Loucy (cell line): ENCODE results near the gene PSMD10.

ENCODE experiments used
- EZH2phosphoT487 ChIP-seq: fragments of 200-600 bp; IDR thresholded peaks from 2 replicates; pipeline ENCODE4 v1.6.1; 2018; ENCODE audit warnings: antibody characterized with exemption, mild to moderate bottlenecking, moderate library complexity, borderline replicate concordance
- TF ChIP-seq, protein P1 (sequence below): fragments of 200-600 bp; sonication (generic); conservative IDR thresholded peaks from 2 replicates; pipeline ENCODE4 v1.5.1; 2014; ENCODE audit warnings: mild to moderate bottlenecking, antibody characterized with exemption, low read length

DNA sequence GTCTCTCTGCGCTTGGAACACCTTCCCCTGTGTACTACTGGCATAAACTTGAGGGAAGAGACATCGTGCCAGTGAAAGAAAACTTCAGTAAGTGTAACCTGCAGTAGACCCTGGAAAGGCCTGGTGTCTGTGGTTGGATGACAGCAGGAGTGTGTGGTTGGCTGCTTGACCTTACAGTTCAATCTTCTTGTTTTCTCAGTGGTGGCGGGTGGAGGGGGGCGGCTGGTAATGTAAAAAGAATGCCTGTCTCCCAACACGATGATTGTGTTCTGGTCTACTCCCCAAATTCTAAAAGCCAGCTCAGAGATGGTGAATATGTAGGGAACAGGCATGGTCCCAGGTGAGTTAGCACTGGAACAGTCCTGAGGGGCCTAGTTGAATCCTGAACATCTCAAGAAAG, 18.6 kb downstream of the PSMD10 start:
- TF ChIP-seq, protein P1, sequence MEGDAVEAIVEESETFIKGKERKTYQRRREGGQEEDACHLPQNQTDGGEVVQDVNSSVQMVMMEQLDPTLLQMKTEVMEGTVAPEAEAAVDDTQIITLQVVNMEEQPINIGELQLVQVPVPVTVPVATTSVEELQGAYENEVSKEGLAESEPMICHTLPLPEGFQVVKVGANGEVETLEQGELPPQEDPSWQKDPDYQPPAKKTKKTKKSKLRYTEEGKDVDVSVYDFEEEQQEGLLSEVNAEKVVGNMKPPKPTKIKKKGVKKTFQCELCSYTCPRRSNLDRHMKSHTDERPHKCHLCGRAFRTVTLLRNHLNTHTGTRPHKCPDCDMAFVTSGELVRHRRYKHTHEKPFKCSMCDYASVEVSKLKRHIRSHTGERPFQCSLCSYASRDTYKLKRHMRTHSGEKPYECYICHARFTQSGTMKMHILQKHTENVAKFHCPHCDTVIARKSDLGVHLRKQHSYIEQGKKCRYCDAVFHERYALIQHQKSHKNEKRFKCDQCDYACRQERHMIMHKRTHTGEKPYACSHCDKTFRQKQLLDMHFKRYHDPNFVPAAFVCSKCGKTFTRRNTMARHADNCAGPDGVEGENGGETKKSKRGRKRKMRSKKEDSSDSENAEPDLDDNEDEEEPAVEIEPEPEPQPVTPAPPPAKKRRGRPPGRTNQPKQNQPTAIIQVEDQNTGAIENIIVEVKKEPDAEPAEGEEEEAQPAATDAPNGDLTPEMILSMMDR: no peak
- no peak for TF ChIP-seq EZH2phosphoT487
